GM19043 (cell line): Measurements from ENCODE around the gene TAC3.
"Not testable (repeated sequence)": the region's sequence is repeated elsewhere in the genome, so short reads cannot be mapped to it uniquely, and the experiment has no call there.

Experiments used
- ATAC-seq: cut with Tn5 transposase; IDR thresholded peaks from one replicate; pipeline ENCODE4 v1.9.1; 2021; ENCODE audit warnings: low read depth; ENCODE audit not compliant: unreplicated experiment

TAC3 gene

GRCh38 chr12:57039016-57039798, 22.9 kb upstream of the TAC3 start:
- ATAC-seq = no peak

GRCh38 chr12:57037264-57037663, 20.9 kb upstream of the TAC3 start:
- ATAC-seq = no peak

GRCh38 chr12:57033431-57033830, 17.1 kb upstream of the TAC3 start:
- no peak for ATAC-seq

- ATAC-seq = no peak
Measured at GRCh38 chr12:57031789-57032188, 15.5 kb upstream of the TAC3 start.

- ATAC-seq = no peak
Measured at GRCh38 chr12:57031138-57031725, 14.9 kb upstream of the TAC3 start.

- no peak for ATAC-seq
Measured at GRCh38 chr12:57029457-57029856, 13.1 kb upstream of the TAC3 start.

GRCh38 chr12:57027805-57028153, 11.4 kb upstream of the TAC3 start:
- ATAC-seq = no peak

- ATAC-seq = no peak
Measured at GRCh38 chr12:57027011-57027804, 10.9 kb upstream of the TAC3 start.

GRCh38 chr12:57025196-57025595, 8.9 kb upstream of the TAC3 start:
- no peak for ATAC-seq

GRCh38 chr12:57022324-57022723, 6.0 kb upstream of the TAC3 start:
- ATAC-seq = not testable (repeated sequence)

- ATAC-seq = no peak
Measured at GRCh38 chr12:57019983-57020719, 3.8 kb upstream of the TAC3 start.

- ATAC-seq = no peak
Measured at GRCh38 chr12:57018906-57019305, 2.6 kb upstream of the TAC3 start.

- ATAC-seq = not testable (repeated sequence)
Measured at GRCh38 chr12:57018353-57018752, 2.0 kb upstream of the TAC3 start.

- ATAC-seq = peak; percentile 90
Measured at GRCh38 chr12:57012600-57013465, 3.5 kb downstream of the TAC3 start.

- ATAC-seq = no peak
Measured at GRCh38 chr12:57011438-57012424, 4.6 kb downstream of the TAC3 start.

GRCh38 chr12:57010627-57011247, 5.6 kb downstream of the TAC3 start:
- ATAC-seq = no peak

GRCh38 chr12:57009949-57010626, 6.2 kb downstream of the TAC3 start:
- ATAC-seq = no peak

GRCh38 chr12:57008178-57008577, 8.2 kb downstream of the TAC3 start:
- no peak for ATAC-seq
